ENCODE measurements around the gene ENDOV.

The ENDOV gene

GRCh38 chr17:80452173-80452915 lies 37.4 kb downstream of the ENDOV start:
- no peaks in the 10 kb centered on the region for H3K27me3 ChIP-seq (ENCODE audit: insufficient read depth, low read length)
- H3K4ac ChIP-seq (ENCODE audit: low read depth, low read length), result no peak overlapping the region
- peaks cover 5 to 7% of the 10 kb centered on the region in 2 experiments for H3K4me1 ChIP-seq (ENCODE audit: control insufficient read depth in 1 of 2, insufficient read depth in 2 of 2, low read length in 2 of 2)
- no peak overlapping the region for H4K91ac ChIP-seq (ENCODE audit: low read depth, low read length)
- H3K36me3 ChIP-seq (ENCODE audit: control insufficient read depth in 1 of 2, insufficient read depth in 2 of 2, low read length in 2 of 2), result no peaks in the 10 kb centered on the region
- H2BK5ac ChIP-seq (ENCODE audit: low read depth, low read length, poor library complexity), result no peak overlapping the region
- H3K23ac ChIP-seq (ENCODE audit: low read length), result no peak overlapping the region
- peaks cover 6% of the 10 kb centered on the region for H3K9me3 ChIP-seq (ENCODE audit: insufficient read depth, low read depth, low read length)
- H2BK12ac ChIP-seq (ENCODE audit: low read length), result no peak overlapping the region
- H4K12ac ChIP-seq (ENCODE audit: low read depth, low read length), result no peak overlapping the region
- WGBS (ENCODE audit: extremely low coverage, insufficient coverage, insufficient read length), result no CpG with 5 or more reads among the region's 14 CpGs
- H3K27ac ChIP-seq (ENCODE audit: low read depth, low read length), result no peak overlapping the region
- no peak overlapping the region for H2AFZ ChIP-seq (ENCODE audit: insufficient read depth, low read length, poor library complexity)
- no peak overlapping the region for H4K8ac ChIP-seq (ENCODE audit: low read depth, low read length)
- H3K79me2 ChIP-seq (ENCODE audit: control insufficient read depth, insufficient read depth, low read length, poor library complexity), result peaks cover 7% of the 10 kb centered on the region
- peaks cover 11% of the 10 kb centered on the region for H3K79me1 ChIP-seq (ENCODE audit: low read length)
- H3K4me2 ChIP-seq (ENCODE audit: low read length), result no peak overlapping the region
- no peak for DNase-seq
- no peak overlapping the region for H3K4me3 ChIP-seq (ENCODE audit: low read depth, low read length)
- H2BK120ac ChIP-seq (ENCODE audit: insufficient read depth, low read length, poor library complexity), result no peak overlapping the region
- no peak overlapping the region for H3K18ac ChIP-seq (ENCODE audit: low read length)
- no peak overlapping the region for H3K9ac ChIP-seq (ENCODE audit: low read length)
- no peak overlapping the region for H2AK5ac ChIP-seq (ENCODE audit: low read length)
- no peak overlapping the region for H3K14ac ChIP-seq (ENCODE audit: low read length)

- no peak overlapping the region for H3K27ac ChIP-seq (ENCODE audit: low read depth, low read length)
- peaks cover 5 to 7% of the 10 kb centered on the region in 2 experiments for H3K4me1 ChIP-seq (ENCODE audit: control insufficient read depth in 1 of 2, insufficient read depth in 2 of 2, low read length in 2 of 2)
- no peak overlapping the region for H2AFZ ChIP-seq (ENCODE audit: insufficient read depth, low read length, poor library complexity)
- H3K4ac ChIP-seq (ENCODE audit: low read depth, low read length), result no peak overlapping the region
- H3K27me3 ChIP-seq (ENCODE audit: insufficient read depth, low read length), result no peaks in the 10 kb centered on the region
- no peak for DNase-seq
- H3K4me3 ChIP-seq (ENCODE audit: low read depth, low read length), result peak overlapping the region; percentile 24
- H4K12ac ChIP-seq (ENCODE audit: low read depth, low read length), result peak overlapping the region; percentile 75
- H2BK12ac ChIP-seq (ENCODE audit: low read length), result no peak overlapping the region
- peak overlapping the region; percentile 94 for H4K8ac ChIP-seq (ENCODE audit: low read depth, low read length)
- peaks cover 11% of the 10 kb centered on the region for H3K79me1 ChIP-seq (ENCODE audit: low read length)
- H2BK5ac ChIP-seq (ENCODE audit: low read depth, low read length, poor library complexity), result no peak overlapping the region
- H3K9ac ChIP-seq (ENCODE audit: low read length), result no peak overlapping the region
- no peaks in the 10 kb centered on the region for H3K36me3 ChIP-seq (ENCODE audit: control insufficient read depth in 1 of 2, insufficient read depth in 2 of 2, low read length in 2 of 2)
- H3K14ac ChIP-seq (ENCODE audit: low read length), result no peak overlapping the region
- H2BK120ac ChIP-seq (ENCODE audit: insufficient read depth, low read length, poor library complexity), result no peak overlapping the region
- H2AK5ac ChIP-seq (ENCODE audit: low read length), result no peak overlapping the region
- H3K9me3 ChIP-seq (ENCODE audit: insufficient read depth, low read depth, low read length), result peaks cover 6% of the 10 kb centered on the region
- H3K18ac ChIP-seq (ENCODE audit: low read length), result no peak overlapping the region
- H3K79me2 ChIP-seq (ENCODE audit: control insufficient read depth, insufficient read depth, low read length, poor library complexity), result peaks cover 7% of the 10 kb centered on the region
- no CpG with 5 or more reads among the region's 19 CpGs for WGBS (ENCODE audit: extremely low coverage, insufficient coverage, insufficient read length)
- H3K4me2 ChIP-seq (ENCODE audit: low read length), result peak overlapping the region; percentile 93
- peak overlapping the region; percentile 91 for H4K91ac ChIP-seq (ENCODE audit: low read depth, low read length)
- no peak overlapping the region for H3K23ac ChIP-seq (ENCODE audit: low read length)
Measured at GRCh38 chr17:80453126-80453997, 38.4 kb downstream of the ENDOV start.

DNA sequence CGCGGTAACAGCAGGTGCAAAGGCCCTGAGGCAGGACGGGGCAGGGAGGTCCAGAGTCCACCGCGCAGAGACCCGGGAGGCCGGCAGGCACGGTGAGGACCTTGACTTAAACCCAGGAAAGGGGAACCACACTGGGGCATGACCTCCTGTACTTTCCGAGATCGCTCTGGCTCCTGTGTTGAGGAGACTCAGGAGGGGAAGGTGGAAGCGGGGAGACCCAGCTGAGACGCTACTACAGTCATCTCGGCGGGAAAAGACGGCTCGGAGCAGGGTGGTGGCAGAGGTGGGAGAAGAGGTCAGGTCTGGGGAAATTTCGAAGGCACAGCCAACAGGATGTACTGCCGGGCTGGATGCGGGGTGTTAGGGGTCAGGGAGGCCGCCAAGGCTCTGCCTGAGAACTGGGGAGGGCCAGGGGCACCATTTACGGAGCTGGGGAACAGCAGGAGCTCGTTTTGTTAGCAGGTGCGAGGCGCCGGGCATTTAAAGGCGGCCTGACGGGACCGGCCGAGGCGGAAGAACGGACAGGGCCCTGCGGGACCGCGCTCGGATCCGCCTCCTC lies 39.1 kb downstream of the ENDOV start:
- no CpG with 5 or more reads among the region's 36 CpGs for WGBS (ENCODE audit: extremely low coverage, insufficient coverage, insufficient read length)
- H3K27ac ChIP-seq (ENCODE audit: low read depth, low read length), result peak overlapping the region; percentile 61

DNA sequence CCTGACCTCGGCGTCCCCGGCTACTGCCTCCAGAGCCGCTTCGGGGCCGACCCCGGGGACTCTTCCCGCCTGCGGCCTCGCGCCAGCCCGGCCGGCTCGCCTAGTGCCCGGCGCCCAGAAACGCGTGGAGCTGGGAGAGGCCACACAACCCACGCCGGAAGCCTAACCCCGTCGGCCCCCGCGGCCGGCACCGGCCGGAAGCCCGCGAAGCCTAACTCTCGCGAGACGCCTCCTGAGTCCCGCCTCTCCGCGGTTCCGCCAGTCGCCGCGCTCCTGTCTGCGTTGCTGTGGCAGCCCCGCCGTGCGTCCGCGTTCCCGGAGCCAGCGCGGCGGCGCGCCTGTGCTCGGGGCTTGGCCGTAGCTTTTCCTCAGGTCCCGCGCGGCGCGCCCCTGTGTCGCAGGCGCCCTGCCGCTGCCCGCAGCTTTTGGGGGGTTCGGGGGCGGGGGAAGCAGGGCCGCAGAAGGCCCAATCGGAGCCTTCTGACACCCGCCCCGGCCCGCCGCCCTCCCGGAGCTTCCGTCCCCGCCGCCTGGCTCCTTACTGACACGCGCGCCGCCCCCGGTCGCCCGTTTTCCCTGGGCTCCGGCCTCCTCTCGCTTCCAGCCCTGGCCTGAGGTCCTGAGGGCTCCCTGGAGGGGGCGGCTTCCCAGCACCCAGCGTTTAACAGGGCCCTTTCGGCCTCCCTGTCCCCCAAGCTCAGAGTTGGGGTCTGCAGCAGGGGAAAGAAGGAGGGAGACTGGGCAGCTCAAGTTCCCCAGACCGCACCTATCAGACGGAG lies 39.8 kb downstream of the ENDOV start:
- no CpG with 5 or more reads among the region's 88 CpGs for WGBS (ENCODE audit: extremely low coverage, insufficient coverage, insufficient read length)

More for the DNA sequence above, 39.1 kb downstream of the ENDOV start:
- peak overlapping the region; percentile 75 for H4K12ac ChIP-seq (ENCODE audit: low read depth, low read length)
- H3K4me1 ChIP-seq (ENCODE audit: control insufficient read depth in 1 of 2, insufficient read depth in 2 of 2, low read length in 2 of 2), result peaks cover 5 to 7% of the 10 kb centered on the region in 2 experiments
- peak overlapping the region; percentile 51 for H2AK5ac ChIP-seq (ENCODE audit: low read length)
- peak overlapping the region; percentile 90 for H3K14ac ChIP-seq (ENCODE audit: low read length)
- peak overlapping the region; percentile 59 for H2BK120ac ChIP-seq (ENCODE audit: insufficient read depth, low read length, poor library complexity)
- H4K91ac ChIP-seq (ENCODE audit: low read depth, low read length), result peak overlapping the region; percentile 91
- H3K9me3 ChIP-seq (ENCODE audit: insufficient read depth, low read depth, low read length), result peaks cover 6% of the 10 kb centered on the region
- no peak for DNase-seq
- H2AFZ ChIP-seq (ENCODE audit: insufficient read depth, low read length, poor library complexity), result peak overlapping the region; percentile 65
- H3K79me2 ChIP-seq (ENCODE audit: control insufficient read depth, insufficient read depth, low read length, poor library complexity), result peaks cover 7% of the 10 kb centered on the region
- peak overlapping the region; percentile 35 for H3K4ac ChIP-seq (ENCODE audit: low read depth, low read length)
- H2BK5ac ChIP-seq (ENCODE audit: low read depth, low read length, poor library complexity), result peak overlapping the region; percentile 60
- H3K4me2 ChIP-seq (ENCODE audit: low read length), result peak overlapping the region; percentile 93
- peak overlapping the region; percentile 94 for H4K8ac ChIP-seq (ENCODE audit: low read depth, low read length)
- H3K4me3 ChIP-seq (ENCODE audit: low read depth, low read length), result peak overlapping the region; percentile 84
- H3K18ac ChIP-seq (ENCODE audit: low read length), result peak overlapping the region; percentile 27
- H3K27me3 ChIP-seq (ENCODE audit: insufficient read depth, low read length), result no peaks in the 10 kb centered on the region
- no peak overlapping the region for H3K23ac ChIP-seq (ENCODE audit: low read length)
- H2BK12ac ChIP-seq (ENCODE audit: low read length), result no peak overlapping the region
- H3K36me3 ChIP-seq (ENCODE audit: control insufficient read depth in 1 of 2, insufficient read depth in 2 of 2, low read length in 2 of 2), result no peaks in the 10 kb centered on the region
- peaks cover 11% of the 10 kb centered on the region for H3K79me1 ChIP-seq (ENCODE audit: low read length)
- H3K9ac ChIP-seq (ENCODE audit: low read length), result peak overlapping the region; percentile 98

More for the DNA sequence above, 39.8 kb downstream of the ENDOV start:
- H3K27me3 ChIP-seq (ENCODE audit: insufficient read depth, low read length), result no peaks in the 10 kb centered on the region
- H3K9ac ChIP-seq (ENCODE audit: low read length), result peak overlapping the region; percentile 98
- peak overlapping the region; percentile 87 for H2BK120ac ChIP-seq (ENCODE audit: insufficient read depth, low read length, poor library complexity)
- H3K36me3 ChIP-seq (ENCODE audit: control insufficient read depth in 1 of 2, insufficient read depth in 2 of 2, low read length in 2 of 2), result no peaks in the 10 kb centered on the region
- peak overlapping the region; percentile 91 for H4K91ac ChIP-seq (ENCODE audit: low read depth, low read length)
- H3K79me2 ChIP-seq (ENCODE audit: control insufficient read depth, insufficient read depth, low read length, poor library complexity), result peaks cover 7% of the 10 kb centered on the region
- H3K9me3 ChIP-seq (ENCODE audit: insufficient read depth, low read depth, low read length), result peaks cover 6% of the 10 kb centered on the region
- peaks cover 11% of the 10 kb centered on the region for H3K79me1 ChIP-seq (ENCODE audit: low read length)
- H3K14ac ChIP-seq (ENCODE audit: low read length), result peak overlapping the region; percentile 90
- H2BK12ac ChIP-seq (ENCODE audit: low read length), result no peak overlapping the region
- H3K4me3 ChIP-seq (ENCODE audit: low read depth, low read length), result peak overlapping the region; percentile 84
- DNase-seq, result peak; percentile 96 to 98
- peak overlapping the region; percentile 65 for H2AFZ ChIP-seq (ENCODE audit: insufficient read depth, low read length, poor library complexity)
- peak overlapping the region; percentile 94 for H4K8ac ChIP-seq (ENCODE audit: low read depth, low read length)
- peak overlapping the region; percentile 51 for H2AK5ac ChIP-seq (ENCODE audit: low read length)
- peak overlapping the region; percentile 60 for H2BK5ac ChIP-seq (ENCODE audit: low read depth, low read length, poor library complexity)
- peak overlapping the region; percentile 87 for H3K4ac ChIP-seq (ENCODE audit: low read depth, low read length)
- H3K27ac ChIP-seq (ENCODE audit: low read depth, low read length), result peak overlapping the region; percentile 65
- H4K12ac ChIP-seq (ENCODE audit: low read depth, low read length), result peak overlapping the region; percentile 75
- H3K18ac ChIP-seq (ENCODE audit: low read length), result peak overlapping the region; percentile 55
- peaks cover 5 to 7% of the 10 kb centered on the region in 2 experiments for H3K4me1 ChIP-seq (ENCODE audit: control insufficient read depth in 1 of 2, insufficient read depth in 2 of 2, low read length in 2 of 2)
- H3K23ac ChIP-seq (ENCODE audit: low read length), result no peak overlapping the region
- peak overlapping the region; percentile 93 for H3K4me2 ChIP-seq (ENCODE audit: low read length)

All from trophoblast cell (in vitro differentiated cells and primary cell).